ENCODE measurements around the gene TNRC6C.
"Not testable (repeated sequence)": the region's sequence is repeated elsewhere in the genome, so short reads cannot be mapped to it uniquely, and the experiment has no call there.

TNRC6C gene

DNA sequence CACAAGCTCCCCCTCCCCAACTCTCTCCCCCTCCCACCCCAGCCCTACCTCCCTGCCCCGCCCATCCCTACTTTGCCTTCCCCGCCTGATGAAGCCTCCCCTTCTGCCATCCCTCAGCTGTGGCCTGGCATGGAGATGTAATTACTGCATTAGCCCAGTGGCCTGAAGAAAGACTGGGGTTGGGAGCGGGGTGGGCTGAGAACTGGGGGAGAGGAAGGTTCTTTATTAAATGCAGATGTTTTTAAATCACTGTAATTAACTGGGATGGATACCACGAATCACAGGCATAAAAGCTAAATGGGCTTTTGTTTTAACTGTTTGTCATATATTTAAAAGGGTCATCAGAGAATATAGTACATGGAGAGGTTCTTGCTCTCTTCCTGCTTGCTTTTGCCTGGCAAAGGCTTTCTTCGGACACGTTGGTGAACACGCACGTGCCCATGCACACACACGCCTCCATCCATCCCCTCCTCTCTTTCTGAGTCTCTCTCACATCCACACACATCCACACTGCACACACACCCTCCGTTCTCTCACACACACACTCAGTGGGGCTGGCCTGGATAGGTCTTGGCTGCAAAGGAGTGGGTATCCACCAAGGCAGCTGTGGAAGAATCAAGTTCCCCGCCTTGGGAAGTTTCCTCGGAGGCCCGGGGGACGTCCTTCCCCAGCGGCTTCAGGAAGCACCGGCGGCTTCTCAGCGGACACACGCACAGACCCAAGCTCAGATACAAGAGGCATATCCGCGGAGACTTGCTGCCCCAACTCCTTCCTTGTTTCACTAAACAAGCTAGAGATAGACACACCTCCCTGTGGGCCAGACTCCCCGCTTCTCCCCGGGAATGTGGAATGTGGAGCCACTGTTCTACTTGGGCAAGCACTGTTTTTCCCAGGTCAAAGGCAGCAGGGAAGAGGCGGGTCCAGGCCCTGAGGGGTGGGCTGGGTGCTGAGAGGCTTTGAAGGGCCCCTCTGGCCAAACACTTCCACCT is 27.4 kb upstream of the TNRC6C start:
- no peak for DNase-seq

DNA sequence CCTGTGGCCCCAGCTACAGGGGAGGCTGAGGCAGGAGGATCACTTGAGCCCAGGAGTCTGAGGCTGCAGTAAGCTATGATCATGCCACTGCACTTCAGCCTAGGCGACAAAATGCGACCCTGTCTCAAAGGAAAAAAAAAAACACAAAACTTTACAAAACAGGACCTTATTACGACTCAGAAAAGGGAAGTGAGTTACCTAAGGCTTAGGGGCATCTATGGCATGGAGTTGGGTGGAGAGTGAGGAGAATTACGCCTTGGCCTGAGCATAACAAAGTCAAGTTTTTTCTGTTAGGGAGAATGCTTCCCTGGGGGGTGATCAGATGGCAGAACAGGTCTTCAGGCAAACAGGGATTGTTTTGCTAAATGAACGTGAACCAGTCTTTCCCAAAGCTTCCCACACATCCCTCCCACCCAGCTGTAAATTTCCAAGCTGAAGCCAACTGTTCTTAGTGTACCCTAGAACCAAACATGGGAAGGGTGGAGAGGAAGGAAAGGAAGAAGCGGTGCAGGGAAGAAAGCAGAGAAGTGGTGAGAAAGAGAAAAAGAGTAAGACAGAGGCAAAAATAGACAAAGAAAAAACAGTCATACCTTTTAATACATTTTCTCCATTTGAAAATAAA is 24.6 kb upstream of the TNRC6C start:
- no peak for DNase-seq

DNA sequence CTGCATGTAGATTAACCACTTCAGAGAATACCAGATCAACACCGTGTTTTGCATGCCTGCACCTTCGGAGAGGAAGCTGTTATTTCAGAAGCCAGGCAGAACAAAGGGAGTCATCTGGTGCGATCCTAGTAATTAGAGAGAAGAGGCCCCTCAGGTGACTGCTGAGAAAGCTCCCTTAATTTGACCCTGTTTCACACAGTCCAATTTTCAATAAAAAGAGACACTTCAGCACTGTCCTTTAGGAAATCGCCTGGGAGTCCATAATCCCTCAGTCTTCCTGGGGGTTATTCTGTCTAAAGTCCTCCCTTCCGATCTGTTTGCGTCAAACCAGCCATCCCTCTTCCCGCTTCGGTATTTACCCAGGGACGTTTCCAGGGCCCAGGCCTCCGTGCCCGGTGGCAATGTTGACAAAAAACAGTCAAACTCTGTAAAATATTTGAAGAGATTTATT is 23.4 kb upstream of the TNRC6C start:
- DNase-seq, result no peak

GRCh38 chr17:77935744-77936143 is 22.8 kb upstream of the TNRC6C start:
- not testable (repeated sequence) for DNase-seq

- no peak for DNase-seq
Measured at GRCh38 chr17:77936881-77937280, 21.6 kb upstream of the TNRC6C start.

- DNase-seq, result no peak
Measured at GRCh38 chr17:77941004-77941403, 17.5 kb upstream of the TNRC6C start.

- no peak for DNase-seq
Measured at GRCh38 chr17:77942112-77942988, 16.2 kb upstream of the TNRC6C start.

DNA sequence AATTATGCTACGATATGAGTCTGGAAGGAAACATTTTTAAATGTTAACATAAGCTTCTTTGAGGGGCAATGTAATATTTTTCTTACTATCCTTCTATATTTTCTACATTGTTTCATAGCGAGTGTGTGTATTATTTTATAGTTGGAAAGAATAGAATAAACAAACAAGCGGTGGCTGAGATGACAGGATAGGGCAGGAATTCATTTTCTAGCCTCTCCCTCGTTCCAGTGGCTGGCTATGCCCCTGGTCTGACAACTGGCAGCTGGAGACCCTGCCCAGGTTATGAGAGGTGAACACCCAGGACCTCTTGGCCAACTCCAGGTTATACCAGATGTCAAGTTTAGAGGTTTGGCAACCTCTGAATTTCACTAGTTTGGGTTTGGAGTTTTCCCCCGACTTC is 14.5 kb upstream of the TNRC6C start:
- DNase-seq, result no peak

- no peak for DNase-seq
Measured at GRCh38 chr17:77944390-77945222, 13.9 kb upstream of the TNRC6C start.

DNA sequence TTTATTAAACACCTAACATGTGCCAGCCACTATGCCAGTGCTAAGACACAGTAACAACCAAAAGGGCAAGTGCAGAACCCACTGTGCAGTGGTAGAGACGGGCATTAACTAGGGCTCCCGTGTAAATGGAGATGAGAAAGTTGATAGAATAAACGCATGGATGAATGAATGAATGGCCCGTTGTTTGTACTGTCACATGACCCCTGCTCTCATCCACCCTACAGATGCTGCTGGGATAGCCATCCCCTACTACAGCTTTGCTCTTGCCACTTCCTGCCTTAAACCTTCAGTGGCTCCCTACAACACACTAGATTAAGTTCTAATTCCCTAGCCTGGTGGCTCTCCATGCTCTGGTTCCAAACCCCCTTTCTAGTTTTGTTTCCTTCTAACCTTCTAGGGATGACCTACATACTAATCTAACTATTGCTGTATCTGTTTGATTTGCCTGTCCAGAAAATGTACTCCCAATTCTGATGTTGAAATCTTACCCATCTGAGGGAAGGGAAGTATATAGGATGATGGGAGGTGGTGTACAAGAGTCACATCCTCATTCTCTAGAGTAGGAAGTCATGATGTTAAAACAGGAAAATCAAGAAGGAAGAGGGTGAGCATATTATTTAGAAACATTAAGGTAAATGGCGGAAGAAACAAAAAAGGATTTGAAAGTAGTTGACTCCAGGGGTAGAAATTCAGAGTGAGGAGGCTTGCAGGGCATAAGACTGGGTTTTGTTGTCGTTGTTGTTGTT is 11.4 kb upstream of the TNRC6C start:
- DNase-seq, result peak; percentile 36 to 69 (median 63)

- DNase-seq, result no peak
Measured at GRCh38 chr17:77948690-77949114, 9.8 kb upstream of the TNRC6C start.

GRCh38 chr17:77951123-77951522 is 7.4 kb upstream of the TNRC6C start:
- no peak for DNase-seq

DNA sequence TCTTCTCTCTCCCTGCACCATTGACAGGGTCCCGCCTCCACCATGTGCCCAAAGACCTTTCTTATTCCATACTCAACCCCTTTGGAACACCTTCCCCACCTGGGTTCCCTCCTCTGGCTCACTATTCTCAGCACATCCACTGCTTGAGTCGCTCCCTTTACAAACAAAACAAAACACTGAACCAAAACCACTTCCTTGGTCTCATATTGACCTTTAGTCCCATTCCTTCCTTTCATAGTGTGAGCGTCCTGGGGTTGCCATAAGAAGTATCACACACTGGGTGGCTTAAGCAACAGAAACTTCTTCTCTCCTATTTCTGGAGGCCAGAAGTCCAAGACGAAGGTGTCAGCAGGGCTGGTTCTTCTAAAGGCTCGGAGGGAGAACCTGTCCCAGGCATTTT is 6.1 kb upstream of the TNRC6C start:
- DNase-seq, result no peak

DNA sequence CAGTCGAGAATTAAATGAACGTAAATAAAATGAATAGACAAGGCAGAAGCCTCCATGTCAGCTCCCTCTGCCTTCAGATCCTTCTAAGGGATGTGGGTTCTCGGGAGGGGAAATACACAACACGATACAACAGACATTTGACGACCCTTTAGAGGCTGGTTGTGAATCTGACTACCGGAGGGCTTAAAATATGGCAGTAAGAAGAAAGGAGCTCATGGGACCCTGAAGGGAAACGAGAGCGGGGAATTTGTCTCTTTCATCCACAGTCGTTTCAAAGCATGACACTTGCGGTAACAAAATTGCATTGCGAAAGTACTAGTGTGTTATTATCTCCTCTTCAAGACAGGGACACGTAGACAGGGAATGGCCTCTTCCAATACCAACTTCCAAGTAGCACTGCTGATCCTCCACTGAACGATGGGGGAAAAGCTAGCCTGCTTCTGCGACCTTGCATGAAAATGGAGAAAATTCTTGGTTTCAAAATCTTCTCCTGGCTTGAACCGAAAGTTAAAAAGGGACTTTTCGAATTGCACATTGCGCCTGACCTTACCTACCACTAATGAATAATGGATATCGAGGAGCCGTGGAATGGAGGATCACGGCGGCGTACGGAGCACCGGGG is 1.2 kb upstream of the TNRC6C start:
- DNase-seq, result peak; percentile 60 to 71 (median 71)

DNA sequence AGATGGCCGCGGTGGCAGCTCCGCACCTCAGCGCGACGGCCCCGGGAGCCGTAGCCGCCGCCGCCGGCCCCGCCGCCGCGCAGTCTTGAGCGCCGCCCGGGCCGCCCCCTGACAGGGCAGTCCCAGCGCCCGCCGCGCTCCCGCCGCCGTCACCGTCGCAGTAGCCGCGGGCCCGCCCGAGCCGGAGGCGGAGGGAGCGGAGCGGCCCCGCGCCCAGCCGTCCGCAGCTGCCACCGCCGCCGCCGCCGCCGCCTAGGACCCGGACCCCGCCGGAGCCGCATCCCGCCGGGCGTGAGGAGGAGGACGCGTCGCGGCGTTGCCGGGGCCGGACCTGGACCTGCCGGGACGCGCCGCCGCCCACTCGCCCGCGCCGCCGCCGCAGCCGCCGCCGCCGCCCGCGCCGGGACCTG is 218 bp downstream of the TNRC6C start:
- no peak for DNase-seq

DNA sequence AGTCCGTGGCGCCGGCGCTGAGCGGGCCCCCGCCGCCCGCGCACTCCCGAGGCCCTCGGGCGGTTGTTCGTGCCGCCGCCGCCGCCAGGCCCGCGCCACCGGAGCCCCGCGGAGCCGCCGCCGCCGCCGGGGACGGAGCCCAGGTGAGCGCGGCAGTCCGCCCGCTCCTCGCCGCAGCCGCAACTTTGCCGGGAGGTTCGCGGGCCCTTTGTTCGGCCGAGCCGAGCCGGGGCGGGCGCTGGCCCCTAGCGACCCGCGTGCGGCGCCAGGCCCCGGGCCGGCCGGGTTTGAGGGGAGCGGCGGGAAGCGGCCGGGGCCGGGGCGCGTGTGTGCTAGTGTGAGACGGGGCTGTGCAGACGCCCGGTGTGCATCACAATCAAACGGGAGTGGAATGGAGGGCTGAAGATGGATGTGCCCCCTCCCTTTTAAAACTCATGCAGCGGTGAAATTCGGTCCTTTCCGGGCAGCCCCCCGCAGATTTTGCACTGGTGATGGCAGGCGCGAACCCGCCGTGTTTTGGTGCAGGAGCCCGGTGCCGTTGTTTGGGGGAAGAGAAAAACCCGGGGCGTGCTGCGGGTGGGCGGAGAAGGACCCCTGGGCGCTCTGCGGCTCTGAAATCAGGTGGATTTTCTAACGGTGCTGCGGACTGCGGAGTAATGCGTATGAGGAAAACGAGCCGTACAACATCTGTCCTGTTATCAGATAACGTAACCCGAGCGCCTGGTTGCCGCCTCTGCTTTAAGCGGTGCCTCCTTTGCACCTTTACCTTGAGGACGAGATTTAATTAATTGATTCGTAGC is 823 bp downstream of the TNRC6C start:
- peak in 1 of 3 donors; percentile 48 for DNase-seq

- DNase-seq, result no peak
Measured at GRCh38 chr17:77959926-77960521, 1.5 kb downstream of the TNRC6C start.

GRCh38 chr17:77961741-77962140 is 3.2 kb downstream of the TNRC6C start:
- no peak for DNase-seq

- no peak for DNase-seq
Measured at GRCh38 chr17:77962348-77962747, 3.8 kb downstream of the TNRC6C start.

- no peak for DNase-seq
Measured at GRCh38 chr17:77963441-77963840, 4.9 kb downstream of the TNRC6C start.

Data from suppressor macrophage treated with lipopolysaccharide for 1 hour (primary cell).